Hepatocyte (in vitro differentiated cells): ENCODE measurements around the gene RAB41.

Experiments
- CTCF ChIP-seq: fragments of 200-600 bp; sonication (generic); IDR thresholded peaks from 2 replicates; pipeline ENCODE4 v1.5.1; 2016; ENCODE audit warnings: antibody characterized with exemption, mild to moderate bottlenecking; ENCODE audit not compliant: poor library complexity
- EZH2phosphoT487 ChIP-seq: fragments of 200-600 bp; sonication (generic); IDR thresholded peaks from one replicate; pipeline ENCODE4 v1.6.1; 2018; ENCODE audit warnings: antibody characterized with exemption, mild to moderate bottlenecking, low read depth, moderate library complexity; ENCODE audit not compliant: unreplicated experiment, severe bottlenecking

GRCh38 chrX:70252491-70252890 lies 29.5 kb upstream of the RAB41 start:
- TF ChIP-seq CTCF, result no peak
- TF ChIP-seq EZH2phosphoT487, result no peak
